Activated CD4-positive, alpha-beta T cell treated with anti-CD3 and anti-CD28 coated beads, Interleukin-2, amount 10 ng/mL, durations not matched to agents 24 days and 14 days (primary cell): ENCODE measurements around the gene COL23A1. TPM values are rescaled to one million over a fixed set of nuclear protein-coding genes. Genes with fewer than 3 reads are reported as not detected.
"Not testable (repeated sequence)": the region's sequence is repeated elsewhere in the genome, so short reads cannot be mapped to it uniquely, and the experiment has no call there.

Experiments
- DNase-seq: peaks from one replicate; pipeline ENCODE4 v3.0.0; 2022
- H3K27ac Mint-ChIP-seq: one replicate; pipeline ENCODE4 v1.8.0; 2022; ENCODE audit warnings: mild to moderate bottlenecking, mixed read lengths
- H3K27me3 Mint-ChIP-seq: one replicate; pipeline ENCODE4 v1.8.0; 2022; ENCODE audit warnings: mixed read lengths
- H3K36me3 Mint-ChIP-seq: one replicate; pipeline ENCODE4 v1.8.0; 2022; ENCODE audit warnings: low read depth, mild to moderate bottlenecking, mixed read lengths
- H3K4me1 Mint-ChIP-seq: one replicate; pipeline ENCODE4 v1.8.0; 2021; ENCODE audit warnings: mixed read lengths
- H3K4me3 Mint-ChIP-seq: one replicate; pipeline ENCODE4 v1.8.0; 2022; ENCODE audit warnings: mild to moderate bottlenecking, moderate library complexity, mixed read lengths
- H3K9me3 Mint-ChIP-seq: one replicate; pipeline ENCODE4 v1.8.0; 2021; ENCODE audit warnings: mixed read lengths
- intact Hi-C: fragments of 100-400 bp; cut with micrococcal nuclease; formaldehyde crosslinking; loops from one replicate; pipeline ENCODE4 v1.15.1; 2023
- total RNA-seq: library from RNA; stranded (reverse); gene quantifications from 2 replicates; pipeline ENCODE4 v1.2.3, GENCODE V29; 2022

Gene COL23A1
- total RNA-seq, 1 donor from 2014 or later: 0.07 TPM

DNA sequence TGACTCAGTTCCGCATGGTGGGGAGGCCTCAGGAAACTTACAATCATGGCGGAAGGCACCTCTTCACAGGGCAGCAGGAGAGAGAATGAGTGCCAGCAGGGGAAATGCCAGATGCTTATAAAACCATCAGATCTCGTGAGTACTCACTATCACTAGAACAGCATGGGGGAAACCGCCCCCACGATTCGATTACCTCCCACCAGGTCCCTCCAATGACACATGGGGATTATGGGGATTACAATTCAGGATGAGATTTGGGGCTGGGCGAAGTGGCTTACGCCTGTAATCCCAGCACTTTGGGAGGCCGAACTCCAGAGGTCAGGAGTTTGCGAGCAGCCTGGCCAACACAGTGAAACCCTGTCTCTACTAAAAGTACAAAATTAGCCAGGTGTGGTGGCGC is 392.0 kb downstream of the COL23A1 start:
- H3K4me3 Mint-ChIP-seq, H3K4me1 Mint-ChIP-seq, H3K27ac Mint-ChIP-seq, intact Hi-C loops, H3K9me3 Mint-ChIP-seq, DNase-seq, H3K36me3 Mint-ChIP-seq: not testable (repeated sequence)
- peaks cover 15% of the 10 kb centered on the region for H3K27me3 Mint-ChIP-seq

DNA sequence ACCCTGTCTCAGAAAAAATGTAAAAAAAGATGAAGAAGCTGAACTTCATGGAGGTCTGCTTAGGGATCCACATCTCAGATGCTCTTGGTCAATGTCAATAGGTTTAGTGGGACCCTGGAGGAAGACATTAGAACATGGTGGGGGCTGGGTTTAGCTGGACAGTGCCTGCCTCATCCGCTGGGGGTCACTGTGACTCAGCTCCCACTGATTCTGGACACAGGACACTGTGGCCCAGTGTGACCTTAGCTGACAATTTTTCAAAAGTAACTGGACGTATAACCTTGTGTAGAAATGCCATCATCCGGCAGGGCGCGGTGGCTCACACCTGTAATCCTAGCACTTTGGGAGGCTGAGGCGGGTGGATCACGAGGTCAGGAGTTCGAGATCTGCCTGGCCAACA is 393.2 kb downstream of the COL23A1 start:
- no peak overlapping the region for H3K27ac Mint-ChIP-seq
- no peak for DNase-seq
- H3K4me1 Mint-ChIP-seq: peaks cover 12% of the 10 kb centered on the region
- intact Hi-C loops: no loop called here
- H3K4me3 Mint-ChIP-seq: no peak overlapping the region
- peaks cover 24% of the 10 kb centered on the region for H3K27me3 Mint-ChIP-seq
- H3K36me3 Mint-ChIP-seq: no peaks in the 10 kb centered on the region
- no peaks in the 10 kb centered on the region for H3K9me3 Mint-ChIP-seq

DNA sequence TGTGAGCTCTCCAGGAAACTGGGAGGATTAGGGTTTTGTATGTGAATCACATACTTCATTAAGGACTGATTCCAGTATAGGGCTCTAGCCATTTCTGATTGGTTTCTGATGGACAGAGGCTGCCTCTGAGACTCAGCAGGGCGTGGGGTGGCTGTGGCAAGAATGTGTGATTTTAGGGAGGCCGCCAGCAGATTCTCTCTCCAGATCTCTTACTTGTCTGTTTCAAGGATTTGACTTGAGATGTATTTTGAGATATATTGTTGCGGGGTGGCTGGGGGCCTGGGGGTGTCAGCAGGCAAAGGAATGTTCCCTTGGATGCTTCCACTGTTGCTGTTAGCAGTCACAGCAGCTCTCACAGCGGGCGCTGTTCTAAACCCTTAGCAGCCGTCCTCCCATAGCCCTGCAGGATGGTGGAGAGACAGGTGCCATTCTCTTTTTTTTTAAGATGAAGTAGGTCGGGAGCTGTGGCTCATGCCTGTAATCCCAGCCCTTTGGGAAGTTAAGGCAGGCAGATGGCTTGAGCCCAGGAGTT is 393.8 kb downstream of the COL23A1 start:
- DNase-seq: no peak
- intact Hi-C loops: no loop called here

DNA sequence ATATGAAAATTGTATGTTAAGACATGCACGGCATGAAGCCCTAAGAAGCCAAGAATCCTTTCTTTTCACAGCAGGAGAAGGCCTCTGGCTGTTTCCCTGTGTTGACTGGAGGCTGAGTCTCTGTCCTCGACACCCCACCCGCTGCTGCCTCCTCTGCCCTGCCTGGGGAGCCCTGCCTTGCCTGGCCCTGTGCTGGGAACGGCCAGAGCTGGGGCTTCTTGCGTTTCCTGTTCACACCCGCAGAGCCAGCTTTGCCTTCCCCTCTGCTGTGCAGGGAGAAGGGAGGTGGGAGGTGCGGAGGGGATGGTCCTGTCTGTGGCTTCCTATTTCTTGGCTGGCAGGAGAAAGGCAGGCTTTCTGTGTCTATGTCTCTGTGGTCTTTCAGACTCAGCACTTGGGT is 396.2 kb downstream of the COL23A1 start:
- no peaks in the 10 kb centered on the region for H3K9me3 Mint-ChIP-seq
- intact Hi-C loops: no loop called here
- peaks cover 12% of the 10 kb centered on the region for H3K4me1 Mint-ChIP-seq
- H3K27me3 Mint-ChIP-seq: peaks cover 26% of the 10 kb centered on the region
- no peaks in the 10 kb centered on the region for H3K36me3 Mint-ChIP-seq
- no peak for DNase-seq
- H3K4me3 Mint-ChIP-seq: no peak overlapping the region
- H3K27ac Mint-ChIP-seq: no peak overlapping the region

More for the DNA sequence above, 393.8 kb downstream of the COL23A1 start:
- Mint-ChIP-seq H3K4me3 (no peak overlapping the region), H3K27ac (no peak overlapping the region), H3K27me3 (peaks cover 24% of the 10 kb centered on the region), H3K9me3 (no peaks in the 10 kb centered on the region), H3K36me3 (no peaks in the 10 kb centered on the region), H3K4me1 (peaks cover 12% of the 10 kb centered on the region)

DNA sequence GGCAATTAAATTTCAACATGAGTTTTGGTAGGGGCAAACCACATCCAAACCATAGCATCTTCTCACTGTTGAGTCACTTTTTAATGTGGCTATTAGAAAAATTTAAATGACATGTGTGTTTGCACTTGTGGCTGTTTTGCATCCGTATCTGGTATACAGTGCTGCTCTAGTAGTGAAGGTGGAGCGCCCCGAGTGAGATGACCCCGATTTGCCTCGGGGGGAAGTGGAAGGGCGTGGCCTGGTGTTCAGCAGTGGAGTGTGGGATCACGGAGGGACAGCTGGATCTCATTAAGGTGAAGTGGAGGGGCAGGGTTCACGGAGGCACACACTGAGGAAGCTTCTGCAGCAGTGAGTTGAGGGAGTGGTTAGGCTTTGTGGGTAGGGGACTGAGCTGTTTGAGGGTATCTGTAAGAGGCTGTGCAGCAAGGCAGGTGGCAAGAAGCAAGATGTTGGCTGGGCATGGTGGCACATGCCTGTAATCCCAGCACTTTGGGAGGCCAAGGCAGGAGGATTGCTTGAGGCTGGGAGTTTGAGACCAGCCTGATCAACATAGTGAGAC is 396.9 kb downstream of the COL23A1 start:
- intact Hi-C loops: no loop called here

DNA sequence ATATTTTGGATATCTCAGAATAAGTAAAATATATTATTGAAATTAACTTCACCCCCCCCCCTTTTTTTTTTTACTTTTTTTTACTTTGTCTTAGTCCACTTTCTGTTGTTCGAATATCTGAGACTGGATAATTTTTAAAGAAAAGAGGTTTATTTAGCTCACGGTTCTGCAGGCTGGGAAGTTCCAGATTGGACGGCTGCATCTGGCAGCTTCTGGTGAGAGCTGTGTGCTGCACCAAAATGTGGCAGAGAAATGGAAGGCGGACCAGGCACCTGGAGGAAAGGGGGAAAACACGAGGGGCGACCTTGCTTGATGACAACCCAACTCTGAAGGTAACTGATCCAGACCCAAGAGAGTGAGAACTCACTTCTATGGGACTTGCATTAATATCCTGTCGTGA is 397.4 kb downstream of the COL23A1 start:
- Mint-ChIP-seq H3K36me3 (no peaks in the 10 kb centered on the region), H3K9me3 (no peaks in the 10 kb centered on the region), H3K4me1 (peaks cover 12% of the 10 kb centered on the region), H3K4me3 (no peak overlapping the region), H3K27ac (no peak overlapping the region), H3K27me3 (peaks cover 32% of the 10 kb centered on the region)
- no peak for DNase-seq
- intact Hi-C loops: no loop called here

More for the DNA sequence above, 396.9 kb downstream of the COL23A1 start:
- H3K9me3 Mint-ChIP-seq: no peaks in the 10 kb centered on the region
- no peak overlapping the region for H3K4me3 Mint-ChIP-seq
- no peaks in the 10 kb centered on the region for H3K36me3 Mint-ChIP-seq
- peaks cover 12% of the 10 kb centered on the region for H3K4me1 Mint-ChIP-seq
- no peak for DNase-seq
- peak overlapping the region; percentile 8 for H3K27ac Mint-ChIP-seq
- peaks cover 32% of the 10 kb centered on the region for H3K27me3 Mint-ChIP-seq

DNA sequence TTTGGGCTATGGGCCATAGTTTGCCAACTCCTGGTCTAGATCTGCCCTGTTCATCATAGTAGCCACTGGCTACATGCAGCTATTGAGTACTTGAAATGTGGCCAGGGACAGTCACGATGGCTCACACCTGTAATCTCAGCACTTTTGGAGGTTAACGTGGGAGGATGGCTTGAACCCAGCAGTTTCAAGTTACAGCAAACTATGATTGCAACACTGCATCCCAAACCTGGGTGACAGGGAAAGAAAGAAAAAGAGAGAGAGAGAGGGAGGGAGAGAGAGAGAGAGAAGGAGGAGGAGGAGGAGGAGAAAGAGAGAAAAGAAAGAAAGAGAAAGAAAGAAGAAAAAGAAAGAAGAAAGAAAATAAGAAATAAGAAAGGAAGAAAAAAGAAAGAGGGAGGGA is 397.9 kb downstream of the COL23A1 start:
- Mint-ChIP-seq H3K4me3 (no peak overlapping the region), H3K27me3 (peaks cover 30% of the 10 kb centered on the region), H3K36me3 (no peaks in the 10 kb centered on the region), H3K9me3 (no peaks in the 10 kb centered on the region), H3K4me1 (peaks cover 12% of the 10 kb centered on the region), H3K27ac (no peak overlapping the region)
- no peak for DNase-seq
- intact Hi-C loops: no loop called here

DNA sequence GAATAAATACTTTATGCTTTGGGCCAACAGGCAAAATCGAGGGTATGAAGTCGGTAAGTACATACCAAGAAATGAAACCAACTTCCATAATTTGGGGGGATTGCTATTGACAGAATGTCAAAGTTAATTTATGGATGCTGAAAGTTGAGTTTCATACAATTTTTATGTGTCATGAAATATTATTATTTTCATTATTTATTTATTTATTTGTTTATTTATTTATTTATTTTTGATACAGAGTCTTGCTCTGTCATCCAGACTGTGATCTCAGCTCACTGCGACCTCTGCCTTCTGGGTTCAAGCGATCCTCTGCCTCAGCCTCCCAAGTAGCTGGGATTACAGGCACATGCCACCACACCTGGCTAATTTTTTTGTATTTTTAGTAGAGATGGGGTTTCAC is 398.5 kb downstream of the COL23A1 start:
- no peak overlapping the region for H3K27ac Mint-ChIP-seq
- peaks cover 12% of the 10 kb centered on the region for H3K4me1 Mint-ChIP-seq

DNA sequence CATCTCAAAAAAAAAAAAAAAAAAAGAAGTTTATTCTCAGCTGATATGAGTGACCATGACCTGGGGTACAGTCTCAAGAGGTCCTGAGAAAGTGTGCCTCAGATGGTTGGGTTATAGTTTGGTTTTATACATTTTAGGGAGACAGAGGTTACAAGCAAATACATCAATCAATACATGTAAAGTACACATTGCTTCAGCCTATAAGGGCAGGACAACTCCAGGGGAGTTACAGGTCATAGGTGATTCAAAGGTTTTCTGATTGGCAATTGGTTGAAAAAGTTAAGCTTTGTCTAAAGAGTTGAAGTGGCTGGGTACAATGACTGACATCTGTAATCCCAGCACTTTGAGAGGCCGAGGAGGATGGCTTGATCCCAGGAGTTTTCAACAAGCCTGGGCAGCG is 400.8 kb downstream of the COL23A1 start:
- Mint-ChIP-seq H3K9me3 (no peaks in the 10 kb centered on the region), H3K27me3 (peaks cover 24% of the 10 kb centered on the region), H3K4me1 (peaks cover 13% of the 10 kb centered on the region), H3K36me3 (no peaks in the 10 kb centered on the region), H3K4me3 (no peak overlapping the region), H3K27ac (no peak overlapping the region)
- intact Hi-C loops: no loop called here
- no peak for DNase-seq

More for the DNA sequence above, 398.5 kb downstream of the COL23A1 start:
- H3K4me3 Mint-ChIP-seq: no peak overlapping the region
- no peaks in the 10 kb centered on the region for H3K9me3 Mint-ChIP-seq
- intact Hi-C loops: no loop called here
- DNase-seq: no peak
- no peaks in the 10 kb centered on the region for H3K36me3 Mint-ChIP-seq
- H3K27me3 Mint-ChIP-seq: peaks cover 30% of the 10 kb centered on the region

Other genes starting within 250 kb of the COL23A1 start
- 26.0 and 26.1 TPM in 2 replicates for gene CLK4, start 36.7 kb upstream of the COL23A1 start, total RNA-seq
- 10.2 and 11.9 TPM in 2 replicates for gene ZNF354A, start 140.3 kb upstream of the COL23A1 start, total RNA-seq